ENCODE data around the gene SNX24. TPM values are rescaled to one million over a fixed set of nuclear protein-coding genes. Genes with fewer than 3 reads are reported as not detected.

The SNX24 gene
- total RNA-seq, 1 experiment from 2014 or later = 13.9 TPM

- no peak overlapping the region for H4K8ac ChIP-seq (replicated peaks; ENCODE audit: insufficient read length, low read depth, low read length)
- no peak overlapping the region for H3T11ph ChIP-seq (ENCODE audit: low read length)
- H3K9me3 ChIP-seq (ENCODE audit: control insufficient read depth, low read depth, low read length) = no peaks in the 10 kb centered on the region
- no peak overlapping the region for H3K27ac ChIP-seq (ENCODE audit: insufficient read length, low read depth, low read length)
- no peak overlapping the region for H4K5ac ChIP-seq (ENCODE audit: insufficient read length, low read depth, low read length)
- no peak for DNase-seq
- H2AFZ ChIP-seq (ENCODE audit: low read length) = no peak overlapping the region
- no peak overlapping the region for H3K14ac ChIP-seq (ENCODE audit: insufficient read depth, low read length)
- no peak overlapping the region for H2BK12ac ChIP-seq (ENCODE audit: insufficient read length, low read depth, low read length)
- H3K4ac ChIP-seq (ENCODE audit: low read depth, low read length) = no peak overlapping the region
- H3K4me2 ChIP-seq (ENCODE audit: insufficient read depth, insufficient read length, low read length) = no peak overlapping the region
- H4K91ac ChIP-seq (ENCODE audit: insufficient read length, low read depth, low read length) = no peak overlapping the region
- H3K18ac ChIP-seq (ENCODE audit: insufficient read length, low read depth, low read length) = no peak overlapping the region
- no peaks in the 10 kb centered on the region for H3K4me1 ChIP-seq (ENCODE audit: insufficient read depth, low read length)
- no peaks in the 10 kb centered on the region for H3K23me2 ChIP-seq (ENCODE audit: insufficient read length, low read depth, low read length, poor library complexity, severe bottlenecking)
- H3K79me2 ChIP-seq (ENCODE audit: insufficient read depth, low read length) = no peaks in the 10 kb centered on the region
- no peaks in the 10 kb centered on the region for H3K79me1 ChIP-seq (ENCODE audit: insufficient read depth, low read depth, low read length, poor library complexity, severe bottlenecking)
- peaks cover 4 to 5% of the 10 kb centered on the region in 2 experiments; a peak in 3 of 4 replicates for H3K4me1 Mint-ChIP-seq
- no peak overlapping the region for H2AK5ac ChIP-seq (ENCODE audit: insufficient read length, low read length)
- no peak overlapping the region for H2BK120ac ChIP-seq (ENCODE audit: low read depth, low read length, poor library complexity, severe bottlenecking)
- peak overlapping the region in 1 of 3 experiments; percentile 25; a peak in 1 of 7 replicates for H3K27ac Mint-ChIP-seq
- no peaks in the 10 kb centered on the region; a peak in 1 of 7 replicates for H3K36me3 Mint-ChIP-seq (ENCODE audit: insufficient read depth in 1 of 3, low read depth in 3 of 3)
- no peak overlapping the region for H2BK15ac ChIP-seq (ENCODE audit: low read depth, low read length)
- H2BK5ac ChIP-seq (ENCODE audit: insufficient read length, low read length) = no peak overlapping the region
- no peak overlapping the region for H3K9ac ChIP-seq (ENCODE audit: extremely low read depth, insufficient read length, low read length)
- TF ChIP-seq, protein P1, sequence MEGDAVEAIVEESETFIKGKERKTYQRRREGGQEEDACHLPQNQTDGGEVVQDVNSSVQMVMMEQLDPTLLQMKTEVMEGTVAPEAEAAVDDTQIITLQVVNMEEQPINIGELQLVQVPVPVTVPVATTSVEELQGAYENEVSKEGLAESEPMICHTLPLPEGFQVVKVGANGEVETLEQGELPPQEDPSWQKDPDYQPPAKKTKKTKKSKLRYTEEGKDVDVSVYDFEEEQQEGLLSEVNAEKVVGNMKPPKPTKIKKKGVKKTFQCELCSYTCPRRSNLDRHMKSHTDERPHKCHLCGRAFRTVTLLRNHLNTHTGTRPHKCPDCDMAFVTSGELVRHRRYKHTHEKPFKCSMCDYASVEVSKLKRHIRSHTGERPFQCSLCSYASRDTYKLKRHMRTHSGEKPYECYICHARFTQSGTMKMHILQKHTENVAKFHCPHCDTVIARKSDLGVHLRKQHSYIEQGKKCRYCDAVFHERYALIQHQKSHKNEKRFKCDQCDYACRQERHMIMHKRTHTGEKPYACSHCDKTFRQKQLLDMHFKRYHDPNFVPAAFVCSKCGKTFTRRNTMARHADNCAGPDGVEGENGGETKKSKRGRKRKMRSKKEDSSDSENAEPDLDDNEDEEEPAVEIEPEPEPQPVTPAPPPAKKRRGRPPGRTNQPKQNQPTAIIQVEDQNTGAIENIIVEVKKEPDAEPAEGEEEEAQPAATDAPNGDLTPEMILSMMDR (conservative IDR thresholded peaks at IDR 0.05) = no peak
- H3K9me3 Mint-ChIP-seq = no peaks in the 10 kb centered on the region
- H3K27me3 ChIP-seq (ENCODE audit: insufficient read depth, low read length) = no peaks in the 10 kb centered on the region
- no peak overlapping the region for H3K4me3 Mint-ChIP-seq
- no peak overlapping the region for H3K23ac ChIP-seq (ENCODE audit: insufficient read length, low read depth, low read length)
- no peak overlapping the region for H2BK20ac ChIP-seq (ENCODE audit: low read depth, low read length, poor library complexity, severe bottlenecking)
- no peaks in the 10 kb centered on the region for H4K20me1 ChIP-seq (ENCODE audit: control insufficient read depth, insufficient read depth, insufficient read length)
- no CpG with 5 or more reads among the region's 2 CpGs for WGBS (ENCODE audit: extremely low coverage, insufficient read length, low lambda C conversion rate)
- H3K56ac ChIP-seq (ENCODE audit: insufficient read length, low read depth, low read length) = no peak overlapping the region
- no peaks in the 10 kb centered on the region; the same call in 1 of the 2 replicates for H3K27me3 Mint-ChIP-seq (ENCODE audit: low read depth)
Observed at GRCh38 chr5:122971333-122971732, 125.9 kb downstream of the SNX24 start.
